OCI-LY1 (cell line): ENCODE measurements around the gene MSL3B.

Experiments used
- H2AFZ ChIP-seq: fragments of 200-600 bp; sonication (generic), shearing (Covaris generic); 2 replicates; pipeline ENCODE4 v1.6.0; 2014; ENCODE audit warnings: antibody characterized with exemption, mild to moderate bottlenecking, low read length
- H3F3A ChIP-seq: fragments of 200-600 bp; sonication (generic), shearing (Covaris generic); 2 replicates; pipeline ENCODE4 v1.6.0; 2014; ENCODE audit warnings: mild to moderate bottlenecking, antibody characterized with exemption, low read length, moderate library complexity; ENCODE audit not compliant: insufficient read depth
- H3K27ac ChIP-seq: fragments of 200-600 bp; sonication (generic); 2 replicates; pipeline ENCODE4 v1.5.1; 2014; ENCODE audit warnings: low read length, mixed run types, mild to moderate bottlenecking, low read depth; ENCODE audit not compliant: poor library complexity, severe bottlenecking
- H3K27me3 ChIP-seq: fragments of 200-600 bp; sonication (generic); 2 replicates; pipeline ENCODE4 v1.6.0; 2014; ENCODE audit warnings: antibody characterized with exemption, mild to moderate bottlenecking, low read length, moderate library complexity; ENCODE audit not compliant: insufficient read depth
- H3K36me3 ChIP-seq: fragments of 200-600 bp; sonication (generic); 2 replicates; pipeline ENCODE4 v1.6.1; 2014; ENCODE audit warnings: mild to moderate bottlenecking, antibody characterized with exemption, low read length, moderate library complexity, mixed read lengths; ENCODE audit not compliant: insufficient read depth
- H3K4me1 ChIP-seq: fragments of 200-600 bp; sonication (generic); 2 replicates; pipeline ENCODE4 v1.5.1; 2014; ENCODE audit warnings: mild to moderate bottlenecking, low read length, moderate library complexity; ENCODE audit not compliant: insufficient read depth, severe bottlenecking
- H3K4me2 ChIP-seq: fragments of 200-600 bp; sonication (generic), shearing (Covaris generic); 2 replicates; pipeline ENCODE4 v1.6.1; 2014; ENCODE audit warnings: low read length
- H3K4me3 ChIP-seq: fragments of 200-600 bp; sonication (generic); 2 replicates; pipeline ENCODE4 v1.5.1; 2014; ENCODE audit warnings: low read length, low read depth, mild to moderate bottlenecking, mixed read lengths; ENCODE audit not compliant: poor library complexity, severe bottlenecking
- H3K79me2 ChIP-seq: fragments of 200-600 bp; shearing (Covaris generic); 2 replicates; pipeline ENCODE4 v1.6.1; 2016; ENCODE audit warnings: mixed run types, low read length, mixed read lengths; ENCODE audit not compliant: insufficient read depth
- H3K9ac ChIP-seq: fragments of 200-600 bp; sonication (generic), shearing (Covaris generic); 2 replicates; pipeline ENCODE4 v1.6.1; 2014; ENCODE audit warnings: mild to moderate bottlenecking, low read length, mixed read lengths
- H3K9me2 ChIP-seq: fragments of 200-600 bp; sonication (generic), shearing (Covaris generic); 2 replicates; pipeline ENCODE4 v1.6.1; 2014; ENCODE audit warnings: low read depth, mild to moderate bottlenecking, low read length, mixed read lengths
- H3K9me3 ChIP-seq: fragments of 200-600 bp; shearing (Covaris generic); 2 replicates; pipeline ENCODE4 v1.6.1; 2014; ENCODE audit warnings: low read length, mixed read lengths
- H4K20me1 ChIP-seq: fragments of 200-600 bp; sonication (generic), shearing (Covaris generic); 2 replicates; pipeline ENCODE4 v1.6.0; 2016; ENCODE audit warnings: mild to moderate bottlenecking, low read length; ENCODE audit not compliant: insufficient read depth
- EZH2 ChIP-seq: fragments of 200-600 bp; sonication (generic), shearing (Covaris generic); IDR thresholded peaks from 2 replicates; pipeline ENCODE4 v1.8.0; 2017; ENCODE audit warnings: borderline replicate concordance, mixed run types, mild to moderate bottlenecking, antibody characterized with exemption, low read length, moderate library complexity, mixed read lengths
- TF ChIP-seq, protein P1 (sequence below): fragments of 200-600 bp; sonication (generic), shearing (Covaris generic); IDR thresholded peaks from 2 replicates; pipeline ENCODE4 v1.5.1; 2017; ENCODE audit warnings: mild to moderate bottlenecking, antibody characterized with exemption, low read length, moderate library complexity, mixed read lengths

MSL3B gene

DNA sequence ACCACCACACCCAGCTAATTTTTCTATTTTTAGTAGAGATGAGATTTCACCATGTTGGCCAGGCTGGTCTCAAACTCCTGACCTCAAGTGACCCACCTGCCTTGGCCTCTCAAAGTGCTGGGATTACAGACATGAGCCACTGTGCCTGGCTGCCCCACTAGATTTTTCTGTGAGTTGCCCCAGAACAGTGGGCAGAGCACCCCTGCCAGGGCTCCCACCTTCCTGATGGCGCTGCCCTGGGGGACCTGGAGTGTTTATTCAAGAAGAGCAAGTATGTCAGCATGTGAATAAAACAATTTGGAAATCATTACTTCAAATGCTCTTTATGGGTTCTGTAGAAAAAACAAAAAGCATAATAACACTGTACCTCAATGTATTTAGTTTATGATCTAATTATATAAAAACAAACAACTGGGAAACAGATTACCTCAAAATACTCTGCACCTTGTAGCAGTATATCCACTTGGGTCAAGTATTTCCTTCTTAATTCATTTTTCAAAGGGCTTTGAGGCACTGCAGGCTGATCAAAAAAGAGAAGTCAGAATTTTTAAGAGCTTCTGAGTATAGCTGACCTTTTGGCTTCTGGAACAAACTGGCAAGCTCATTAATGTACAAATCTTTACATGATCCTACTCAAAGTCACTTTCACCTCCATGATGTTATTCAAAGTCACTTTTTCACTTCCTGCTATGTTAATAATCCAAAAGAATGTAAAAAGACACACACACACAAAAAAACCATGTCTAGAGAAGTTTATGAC is 22.7 kb downstream of the MSL3B start:
- no peak overlapping the region for H3K9ac ChIP-seq
- H4K20me1 ChIP-seq = no peaks in the 10 kb centered on the region
- H3K27me3 ChIP-seq = no peaks in the 10 kb centered on the region
- peaks cover 13% of the 10 kb centered on the region; the same call in 1 of the 2 replicates for H3K79me2 ChIP-seq
- H2AFZ ChIP-seq = no peak overlapping the region
- H3K9me2 ChIP-seq = no peaks in the 10 kb centered on the region
- H3K36me3 ChIP-seq = peaks cover 100% of the 10 kb centered on the region
- H3K27ac ChIP-seq = no peak overlapping the region
- H3F3A ChIP-seq = no peaks in the 10 kb centered on the region
- H3K4me3 ChIP-seq = no peak overlapping the region
- H3K4me1 ChIP-seq = no peaks in the 10 kb centered on the region
- H3K9me3 ChIP-seq = no peaks in the 10 kb centered on the region
- TF ChIP-seq, protein P1, sequence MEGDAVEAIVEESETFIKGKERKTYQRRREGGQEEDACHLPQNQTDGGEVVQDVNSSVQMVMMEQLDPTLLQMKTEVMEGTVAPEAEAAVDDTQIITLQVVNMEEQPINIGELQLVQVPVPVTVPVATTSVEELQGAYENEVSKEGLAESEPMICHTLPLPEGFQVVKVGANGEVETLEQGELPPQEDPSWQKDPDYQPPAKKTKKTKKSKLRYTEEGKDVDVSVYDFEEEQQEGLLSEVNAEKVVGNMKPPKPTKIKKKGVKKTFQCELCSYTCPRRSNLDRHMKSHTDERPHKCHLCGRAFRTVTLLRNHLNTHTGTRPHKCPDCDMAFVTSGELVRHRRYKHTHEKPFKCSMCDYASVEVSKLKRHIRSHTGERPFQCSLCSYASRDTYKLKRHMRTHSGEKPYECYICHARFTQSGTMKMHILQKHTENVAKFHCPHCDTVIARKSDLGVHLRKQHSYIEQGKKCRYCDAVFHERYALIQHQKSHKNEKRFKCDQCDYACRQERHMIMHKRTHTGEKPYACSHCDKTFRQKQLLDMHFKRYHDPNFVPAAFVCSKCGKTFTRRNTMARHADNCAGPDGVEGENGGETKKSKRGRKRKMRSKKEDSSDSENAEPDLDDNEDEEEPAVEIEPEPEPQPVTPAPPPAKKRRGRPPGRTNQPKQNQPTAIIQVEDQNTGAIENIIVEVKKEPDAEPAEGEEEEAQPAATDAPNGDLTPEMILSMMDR = no peak
- no peak for TF ChIP-seq EZH2
- H3K4me2 ChIP-seq = no peak overlapping the region

DNA sequence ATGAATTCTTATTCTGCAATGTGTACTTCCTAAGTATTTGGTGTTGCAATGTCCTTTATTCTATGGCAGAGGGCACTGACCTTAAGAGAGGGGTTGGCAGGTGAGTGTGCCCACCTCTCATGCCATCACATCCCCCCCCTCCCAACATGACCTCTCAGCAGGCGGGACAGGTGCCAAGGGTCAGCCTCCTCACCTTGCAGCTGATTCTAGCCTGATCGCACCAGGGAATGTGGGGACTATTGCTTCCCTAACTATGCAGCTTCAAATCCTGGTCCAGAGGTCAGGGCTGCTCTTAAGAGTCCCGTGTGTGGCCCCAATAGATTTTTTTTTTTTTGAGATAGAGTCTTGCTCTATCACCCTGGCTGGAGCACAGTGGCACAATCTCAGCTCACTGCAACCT is 23.4 kb downstream of the MSL3B start:
- no peak overlapping the region for H3K4me3 ChIP-seq
- H3K27me3 ChIP-seq = no peaks in the 10 kb centered on the region
- TF ChIP-seq, protein P1 = no peak
- TF ChIP-seq EZH2 = no peak
- H3F3A ChIP-seq = no peaks in the 10 kb centered on the region
- H3K4me2 ChIP-seq = no peak overlapping the region
- H3K27ac ChIP-seq = no peak overlapping the region
- peaks cover 4% of the 10 kb centered on the region for H3K4me1 ChIP-seq
- H3K9me2 ChIP-seq = no peaks in the 10 kb centered on the region
- peaks cover 19% of the 10 kb centered on the region; the same call in 1 of the 2 replicates for H3K79me2 ChIP-seq
- no peaks in the 10 kb centered on the region for H3K9me3 ChIP-seq
- H4K20me1 ChIP-seq = no peaks in the 10 kb centered on the region
- no peak overlapping the region for H2AFZ ChIP-seq
- peaks cover 100% of the 10 kb centered on the region for H3K36me3 ChIP-seq
- H3K9ac ChIP-seq = no peak overlapping the region

DNA sequence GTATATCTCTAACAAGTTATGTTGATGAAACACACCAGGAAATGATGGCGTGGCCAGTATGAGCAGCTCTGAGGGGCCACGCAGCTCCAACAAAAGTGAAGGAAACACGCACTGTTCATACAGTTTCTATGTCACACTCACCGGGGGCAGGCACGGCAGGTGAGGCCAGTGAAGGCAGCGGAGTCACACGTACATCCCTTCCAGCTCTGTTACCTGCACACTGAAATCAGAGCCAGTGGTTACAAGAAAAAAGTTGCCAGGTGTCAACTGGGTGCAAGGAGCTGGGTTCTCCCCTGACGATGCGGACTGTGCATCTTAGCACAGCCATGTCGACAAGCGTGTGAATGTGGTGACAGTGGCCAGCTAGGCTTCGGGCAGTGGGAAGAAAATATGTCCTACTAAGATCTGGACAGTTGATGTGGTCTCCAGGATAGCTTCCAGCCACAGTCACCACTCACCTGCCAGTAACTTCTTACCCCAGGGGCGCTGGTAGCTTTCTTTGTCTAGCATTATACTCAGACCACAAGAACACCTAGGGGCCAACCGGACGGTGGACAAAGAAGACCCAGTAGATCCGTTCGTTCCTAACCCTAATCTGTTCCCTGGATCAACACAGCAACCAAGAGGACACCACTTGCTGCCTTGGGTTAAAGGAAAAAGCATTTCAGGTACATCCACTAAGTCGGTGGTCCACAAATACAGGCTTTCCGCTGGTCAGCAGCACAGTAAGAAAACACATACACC is 23.9 kb downstream of the MSL3B start:
- Histone ChIP-seq H3K36me3 (peaks cover 100% of the 10 kb centered on the region), H2AFZ (no peak overlapping the region), H3K9me2 (no peaks in the 10 kb centered on the region), H3K9me3 (no peaks in the 10 kb centered on the region), H3K4me3 (no peak overlapping the region), H3K4me2 (no peak overlapping the region), H3K9ac (no peak overlapping the region), H4K20me1 (no peaks in the 10 kb centered on the region), H3K79me2 (peaks cover 25% of the 10 kb centered on the region; the same call in 1 of the 2 replicates), H3K4me1 (peaks cover 4% of the 10 kb centered on the region), H3K27ac (no peak overlapping the region), H3K27me3 (no peaks in the 10 kb centered on the region), H3F3A (no peaks in the 10 kb centered on the region)
- TF ChIP-seq, protein P1 = no peak
- TF ChIP-seq EZH2 = no peak
